Measurements from ENCODE around the gene PPID.
"Not testable (repeated sequence)": the region's sequence is repeated elsewhere in the genome, so short reads cannot be mapped to it uniquely, and the experiment has no call there.

The PPID gene

DNA sequence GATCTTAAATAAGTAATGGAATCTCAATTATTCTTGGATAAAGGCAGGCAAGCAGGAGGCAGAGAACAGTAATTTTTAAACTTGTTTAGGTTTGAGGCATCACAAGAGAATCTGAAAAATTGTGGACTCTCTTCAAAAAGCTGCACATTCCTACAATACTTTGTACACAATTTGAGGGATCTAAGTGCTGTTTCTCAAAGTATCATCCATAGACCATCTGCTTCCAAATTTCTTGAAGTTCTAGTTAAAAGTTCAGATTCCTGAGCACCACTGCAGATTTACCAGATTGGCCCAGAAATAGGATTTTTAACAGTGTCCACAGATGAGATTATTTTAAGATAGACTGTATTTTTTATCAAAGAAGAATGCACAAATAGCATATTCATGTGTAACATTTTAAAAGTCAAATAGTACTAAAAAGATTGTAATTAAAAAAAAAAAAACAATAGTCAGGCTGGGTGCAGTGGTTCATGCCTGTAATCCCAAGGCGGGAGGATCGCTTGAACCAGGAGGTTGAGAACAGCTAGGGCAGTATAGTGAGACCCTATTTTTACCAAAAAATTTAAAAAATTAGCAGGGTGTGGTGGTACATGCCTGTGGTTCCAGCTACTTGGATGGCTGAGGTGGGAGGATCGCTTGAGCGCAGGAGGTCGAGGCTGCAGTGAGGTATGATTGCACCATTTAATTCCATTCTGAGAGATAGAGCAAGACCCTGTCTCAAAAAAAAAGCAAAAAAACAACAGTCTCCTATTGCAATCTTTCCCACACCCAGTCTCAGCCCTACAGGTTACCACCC, 31.4 kb upstream of the PPID start:
- TF ChIP-seq ZNF274 (IDR thresholded peaks at IDR 0.05; ENCODE audit: low read depth, low read length): no peak
- H3K4me3 ChIP-seq (ENCODE audit: low read length): no peak overlapping the region

DNA sequence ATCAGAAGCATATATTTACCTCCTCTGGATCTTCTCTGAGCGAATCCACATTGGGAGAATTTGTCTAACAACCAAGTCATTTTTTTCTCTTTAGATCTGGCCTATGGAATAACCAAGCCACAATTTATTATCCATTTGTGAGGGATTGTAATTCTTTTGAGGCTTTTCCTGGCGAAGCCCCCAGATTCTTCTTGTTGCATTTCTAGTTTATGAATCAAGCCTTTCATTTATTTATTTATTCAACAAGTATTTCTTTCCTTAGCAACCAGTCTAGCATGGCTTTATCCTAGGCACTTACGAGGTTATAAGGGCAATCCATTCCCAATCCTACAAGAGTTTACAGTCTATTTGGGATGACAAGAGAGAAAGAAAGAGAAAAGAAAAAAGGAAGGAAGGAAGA, 27.2 kb upstream of the PPID start:
- no peak overlapping the region for H3K4me3 ChIP-seq (ENCODE audit: low read length)
- TF ChIP-seq ZNF274 (IDR thresholded peaks at IDR 0.05; ENCODE audit: low read depth, low read length): no peak

DNA sequence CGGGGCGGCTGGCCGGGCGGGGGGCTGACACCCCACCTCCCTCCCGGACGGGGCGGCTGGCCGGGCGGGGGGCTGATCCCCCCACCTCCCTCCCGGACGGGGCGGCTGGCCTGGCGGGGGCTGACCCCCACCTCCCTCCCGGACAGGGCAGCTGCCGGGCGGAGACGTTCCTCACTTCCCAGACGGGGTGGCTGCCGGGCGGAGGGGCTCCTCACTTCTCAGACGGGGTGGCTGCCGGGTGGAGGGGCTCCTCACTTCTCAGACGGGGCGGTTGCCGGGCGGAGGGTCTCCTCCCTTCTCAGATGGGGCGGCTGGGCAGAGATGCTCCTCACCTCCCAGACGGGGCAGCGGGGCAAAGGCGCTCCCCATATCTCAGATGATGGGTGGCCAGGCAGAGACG, 23.3 kb upstream of the PPID start:
- not testable (repeated sequence) for H3K4me3 ChIP-seq (ENCODE audit: low read length)

DNA sequence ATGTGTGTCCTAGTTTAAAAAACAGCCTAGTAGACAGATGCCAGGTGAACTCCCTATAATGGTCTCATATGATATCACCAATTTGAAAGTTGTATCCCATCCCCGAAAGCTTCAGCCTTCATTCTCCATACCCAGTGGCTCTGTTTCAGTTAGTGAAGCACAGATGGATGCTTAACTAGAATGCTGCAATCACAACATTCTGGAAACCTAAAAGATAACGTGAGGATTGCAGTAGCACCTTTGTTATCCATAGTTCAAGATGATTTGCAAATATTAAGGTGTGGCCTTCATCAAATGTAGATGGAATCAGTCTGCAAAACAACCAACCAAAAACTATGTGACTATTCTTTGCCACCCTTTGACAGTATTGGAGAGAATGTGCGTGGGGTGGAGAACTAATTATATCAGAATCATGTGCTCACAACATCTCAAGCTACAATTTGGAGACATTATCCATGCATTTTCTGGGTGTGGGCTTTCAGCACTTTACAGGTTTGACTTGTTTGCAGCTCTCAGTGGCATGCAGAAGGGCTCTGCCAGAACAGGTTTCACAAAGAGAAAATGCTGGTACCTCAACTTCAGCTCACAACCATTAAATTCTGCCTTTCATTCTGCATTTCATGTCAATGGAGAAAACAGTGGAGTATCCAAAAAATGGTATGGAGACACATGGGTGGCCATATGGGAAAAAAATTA, 18.3 kb upstream of the PPID start:
- TF ChIP-seq ZNF274 (IDR thresholded peaks at IDR 0.05; ENCODE audit: low read depth, low read length): no peak
- H3K4me3 ChIP-seq (ENCODE audit: low read length): no peak overlapping the region

DNA sequence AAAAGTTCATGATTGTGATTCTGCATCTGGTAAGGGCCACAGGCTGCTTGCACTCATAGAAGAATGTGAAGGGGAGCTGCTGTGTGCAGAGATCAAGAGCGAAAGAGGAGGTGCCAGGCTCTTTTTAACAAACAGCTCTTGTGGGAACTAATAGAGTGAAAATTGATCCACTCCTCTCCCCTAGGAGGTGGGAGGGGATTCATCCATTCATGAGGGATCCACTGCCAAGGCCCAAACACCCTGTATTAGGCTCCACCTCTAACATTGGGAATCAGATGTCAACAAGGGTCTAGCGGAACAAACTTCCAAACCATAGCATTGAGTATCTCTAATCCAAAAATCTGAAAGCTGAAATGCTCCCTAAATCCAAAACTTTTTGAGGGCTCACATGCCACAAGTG, 16.4 kb upstream of the PPID start:
- no peak overlapping the region for H3K4me3 ChIP-seq (ENCODE audit: low read length)
- no peak for TF ChIP-seq ZNF274 (IDR thresholded peaks at IDR 0.05; ENCODE audit: low read depth, low read length)

DNA sequence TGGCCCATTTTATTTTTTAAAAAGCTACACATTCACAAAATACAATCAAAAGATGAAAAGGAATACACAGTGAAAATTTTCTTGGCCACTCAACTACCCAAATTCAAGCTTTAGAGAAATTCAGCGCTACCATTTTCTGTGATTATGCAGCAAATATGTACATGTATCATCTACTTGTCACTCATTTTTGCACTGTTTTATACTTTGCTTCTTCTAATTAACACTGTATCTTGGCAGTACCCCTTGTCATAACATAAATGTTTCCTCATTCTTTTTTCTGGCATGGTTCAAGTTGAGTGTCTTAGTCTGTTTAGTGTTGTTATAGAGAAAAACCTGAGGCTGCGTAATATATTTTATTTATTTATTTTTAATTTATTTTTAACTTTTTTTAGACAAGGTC, 15.7 kb upstream of the PPID start:
- no peak for TF ChIP-seq ZNF274 (IDR thresholded peaks at IDR 0.05; ENCODE audit: low read depth, low read length)
- no peak overlapping the region for H3K4me3 ChIP-seq (ENCODE audit: low read length)

DNA sequence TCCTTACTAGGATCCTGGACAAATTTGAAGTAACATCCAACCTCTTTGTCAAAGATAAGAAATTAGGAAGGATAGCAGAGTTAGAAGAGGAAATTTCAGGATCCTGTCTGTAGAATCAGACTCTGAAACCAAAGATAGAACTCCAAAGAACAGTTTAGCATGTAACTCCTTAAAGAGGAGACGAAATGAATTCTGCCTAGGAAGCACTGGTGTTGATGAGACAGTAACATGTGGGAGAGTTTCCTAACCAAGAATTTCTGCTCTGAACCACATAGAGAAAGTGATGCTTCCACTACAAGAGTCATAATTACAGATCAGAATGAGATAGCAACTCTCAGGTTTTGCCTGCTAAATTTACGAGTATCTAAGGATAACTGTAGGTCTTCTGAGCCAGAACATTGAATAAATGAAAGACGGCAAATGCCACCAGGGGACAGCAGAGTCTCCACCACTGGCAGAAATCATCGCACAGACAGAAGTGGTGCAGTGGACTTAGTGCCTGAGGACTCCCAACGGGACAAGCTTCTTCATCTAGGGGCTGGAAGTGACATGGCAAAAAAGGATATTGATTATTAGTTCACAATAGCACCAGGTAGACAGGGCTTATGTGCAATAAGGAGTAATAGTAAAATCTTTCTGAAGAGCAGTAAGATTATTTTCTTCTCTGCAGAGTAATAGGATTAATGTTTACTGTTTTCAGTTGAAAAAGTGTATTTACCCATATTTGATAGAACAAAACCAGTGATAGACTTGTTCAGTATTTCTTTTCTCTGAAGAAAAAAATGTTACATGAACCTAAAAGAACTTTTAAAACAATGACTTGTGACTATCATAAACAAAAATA, 6.7 kb upstream of the PPID start:
- no peak for TF ChIP-seq ZNF274 (IDR thresholded peaks at IDR 0.05; ENCODE audit: low read depth, low read length)
- H3K4me3 ChIP-seq (ENCODE audit: low read length): no peak overlapping the region

DNA sequence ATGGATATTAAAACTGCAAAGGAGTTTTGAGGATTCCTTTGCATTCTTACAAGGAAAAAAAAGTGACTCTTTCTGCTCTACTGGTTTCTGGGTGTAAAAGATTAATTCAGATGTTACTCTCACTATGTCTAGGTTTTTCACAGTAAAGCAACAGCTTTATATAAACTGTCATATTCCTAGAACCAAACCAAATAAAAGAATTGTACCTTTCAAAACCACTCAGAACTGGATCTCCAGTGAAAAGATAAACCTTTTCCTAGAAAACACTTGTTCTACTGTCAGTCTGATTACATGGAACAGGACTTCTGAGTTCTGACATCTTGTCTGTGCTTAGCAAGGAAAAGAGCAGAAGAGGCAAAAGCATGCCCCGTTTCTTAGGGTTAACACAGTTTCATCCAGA, 5.0 kb upstream of the PPID start:
- TF ChIP-seq ZNF274 (IDR thresholded peaks at IDR 0.05; ENCODE audit: low read depth, low read length): no peak
- H3K4me3 ChIP-seq (ENCODE audit: low read length): no peak overlapping the region

DNA sequence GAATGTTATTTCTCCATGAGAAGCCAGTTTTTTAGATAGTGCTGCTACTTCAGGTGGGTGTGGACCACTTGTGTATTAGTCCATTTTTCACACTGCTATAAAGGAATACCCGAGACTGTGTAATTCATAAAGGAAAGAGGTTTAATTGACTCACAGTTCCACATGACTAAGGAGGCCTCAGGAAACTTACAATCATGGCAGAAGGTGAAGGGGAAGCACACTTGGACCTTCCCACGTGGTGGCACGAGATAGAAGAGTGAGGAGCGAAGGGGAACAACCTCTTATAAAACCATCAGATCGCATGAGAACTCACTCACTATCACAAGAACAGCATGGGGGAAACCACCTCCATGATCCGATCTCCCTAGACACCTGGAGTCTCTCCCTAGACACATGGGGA, 3.4 kb upstream of the PPID start:
- no peak for TF ChIP-seq ZNF274 (IDR thresholded peaks at IDR 0.05; ENCODE audit: low read depth, low read length)
- H3K4me3 ChIP-seq (ENCODE audit: low read length): no peak overlapping the region

DNA sequence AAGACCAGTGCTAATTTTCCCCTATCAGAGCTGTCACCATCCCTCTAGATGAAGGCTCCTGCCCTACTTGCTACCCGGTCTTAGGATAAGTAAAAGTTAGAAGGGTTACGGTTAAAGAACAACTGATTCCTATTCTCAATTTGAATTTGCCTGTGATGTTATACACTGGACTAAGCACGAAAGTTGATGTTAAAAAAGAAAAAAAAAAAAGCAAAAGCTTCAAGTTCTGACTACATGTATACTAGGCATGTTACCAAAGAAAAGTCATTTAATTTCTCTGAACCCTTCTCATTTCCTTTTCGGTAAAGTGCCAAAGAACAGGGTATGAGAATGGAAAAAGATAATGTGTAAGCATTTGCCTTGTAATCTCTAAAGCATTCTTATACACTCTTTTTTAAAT, 1.4 kb upstream of the PPID start:
- TF ChIP-seq ZNF274 (IDR thresholded peaks at IDR 0.05; ENCODE audit: low read depth, low read length): no peak
- H3K4me3 ChIP-seq (ENCODE audit: low read length): no peak overlapping the region

DNA sequence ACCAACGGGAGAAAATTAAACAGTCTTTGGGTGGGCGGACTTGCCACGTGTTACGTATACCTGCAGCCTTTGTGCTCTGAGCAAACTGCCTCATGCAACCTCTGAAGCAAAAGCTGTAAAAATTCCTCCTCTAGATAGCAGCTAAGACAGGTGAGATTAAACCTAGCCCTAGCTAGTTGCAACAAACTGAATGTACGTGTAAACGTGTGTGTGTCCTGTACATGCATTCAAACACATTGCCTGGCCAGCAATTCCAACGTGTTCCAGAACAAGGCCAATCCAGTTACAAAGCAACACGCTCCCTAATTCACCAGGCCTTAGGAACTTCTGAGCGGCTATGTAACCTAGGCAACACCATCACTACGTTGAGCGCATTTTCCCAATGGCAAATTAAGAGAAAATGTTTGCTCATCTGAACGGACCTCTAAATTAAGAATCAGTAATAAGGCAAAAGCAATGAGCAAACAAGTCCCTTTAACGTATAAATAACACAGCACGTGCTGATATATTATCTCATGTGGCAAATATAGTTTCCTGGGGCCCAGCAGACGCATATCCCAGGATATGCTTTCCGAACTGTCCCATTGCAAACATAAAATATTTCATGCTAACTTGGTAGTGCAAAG, 792 bp downstream of the PPID start:
- H3K4me3 ChIP-seq (ENCODE audit: low read length): peak overlapping the region; percentile 91
- TF ChIP-seq ZNF274 (IDR thresholded peaks at IDR 0.05; ENCODE audit: low read depth, low read length): no peak

DNA sequence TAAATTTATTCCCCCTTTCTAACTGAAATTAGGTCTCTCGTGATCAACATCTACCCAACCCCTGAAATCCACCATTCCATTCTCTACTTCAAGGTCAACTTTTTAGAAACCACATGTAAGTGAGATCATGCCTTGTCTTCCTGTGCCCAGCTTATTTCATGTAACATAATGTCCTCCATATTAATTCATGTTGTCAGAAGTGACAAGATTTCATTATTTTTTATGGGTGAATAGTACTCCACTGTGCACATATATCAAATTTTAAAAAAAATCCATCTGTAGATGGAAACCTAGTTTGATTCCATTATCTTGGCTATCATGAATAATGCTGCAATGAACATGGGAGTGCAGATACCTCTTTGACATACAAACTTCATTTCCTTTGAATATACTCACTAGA, 1.5 kb downstream of the PPID start:
- TF ChIP-seq ZNF274 (IDR thresholded peaks at IDR 0.05; ENCODE audit: low read depth, low read length): no peak
- H3K4me3 ChIP-seq (ENCODE audit: low read length): no peak overlapping the region

DNA sequence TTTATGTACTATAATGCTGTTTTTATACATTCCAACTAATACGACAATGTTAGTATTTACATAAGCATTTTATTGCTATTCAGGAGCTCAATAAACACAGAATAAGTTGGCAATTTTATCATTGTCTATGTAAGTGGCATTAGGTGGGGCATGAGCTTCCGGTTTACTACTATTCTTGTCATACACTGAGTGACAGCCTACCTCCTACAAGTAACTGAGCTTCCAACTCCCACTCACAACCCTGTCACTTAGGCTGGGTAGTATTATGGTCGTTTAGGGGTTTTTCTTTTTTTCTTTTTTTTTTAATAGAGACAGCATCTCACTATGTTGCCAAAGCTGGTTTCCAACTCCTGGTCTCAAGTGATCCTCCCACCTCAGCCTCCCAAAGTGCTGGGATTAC, 7.4 kb downstream of the PPID start:
- no peak overlapping the region for H3K4me3 ChIP-seq (ENCODE audit: low read length)
- TF ChIP-seq ZNF274 (IDR thresholded peaks at IDR 0.05; ENCODE audit: low read depth, low read length): no peak

DNA sequence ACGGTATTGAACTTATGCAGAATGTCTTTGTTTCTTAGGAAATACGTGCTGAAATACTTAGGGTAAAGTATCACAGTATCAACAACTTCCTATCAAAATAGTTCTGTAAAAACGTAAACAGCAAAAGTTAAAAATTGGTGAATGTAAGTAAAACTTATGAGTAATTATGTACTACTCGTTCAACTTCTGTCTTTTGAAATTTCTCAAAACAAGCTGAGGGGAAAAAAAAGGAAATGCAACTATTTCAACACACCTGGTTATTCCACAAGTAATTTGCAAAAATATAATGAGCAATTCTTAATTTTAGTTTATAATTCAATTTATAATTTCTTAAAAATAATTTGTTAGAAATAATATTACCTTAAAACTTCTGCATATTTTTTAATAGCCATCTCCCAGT, 8.3 kb downstream of the PPID start:
- no peak for TF ChIP-seq ZNF274 (IDR thresholded peaks at IDR 0.05; ENCODE audit: low read depth, low read length)
- no peak overlapping the region for H3K4me3 ChIP-seq (ENCODE audit: low read length)

DNA sequence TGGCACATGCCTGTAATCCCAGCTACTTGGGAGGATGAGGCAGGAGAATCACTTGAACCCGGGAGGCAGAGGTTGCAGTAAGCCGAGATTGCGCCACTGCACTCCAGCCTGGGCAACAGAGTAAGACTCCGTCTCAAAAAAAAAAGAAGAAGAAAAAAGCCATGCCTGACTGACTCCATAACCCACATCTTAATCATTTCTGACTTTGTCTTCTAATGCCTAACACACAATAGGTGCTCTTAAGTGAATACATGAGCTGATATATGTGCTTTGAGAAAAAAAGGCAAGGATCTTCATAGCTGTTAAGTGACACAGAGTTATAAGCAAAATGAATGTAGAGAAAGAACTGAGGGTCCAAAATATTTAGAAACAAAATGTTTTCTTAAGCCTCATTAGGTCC, 10.6 kb downstream of the PPID start:
- H3K4me3 ChIP-seq (ENCODE audit: low read length): not testable (repeated sequence)

Measured in GM08714 (cell line).